NCI-H82 treated with DMSO at 0.1 percent for 48 hours (cell line): ENCODE data around the gene HOXB2.

ENCODE experiments used
- DNase-seq: peaks from one replicate; lab custom pipeline; 2025; ENCODE audit not compliant: unreplicated experiment; lab: John Stamatoyannopoulos, UW

HOXB2 gene

GRCh38 chr17:48494335-48494734 is 50.6 kb downstream of the HOXB2 start:
- DNase-seq, result no peak
